MM.1S (cell line): Measurements from ENCODE around the gene SLC9A4.

Experiments
- CTCF ChIP-seq: fragments of 300-600 bp; sonication (generic); IDR thresholded peaks from 2 replicates; pipeline ENCODE4 v1.5.1; 2016; ENCODE audit warnings: antibody characterized with exemption, low read length, mixed read lengths
- EZH2 ChIP-seq: fragments of 300-600 bp; sonication (generic); optimal IDR thresholded peaks from 2 replicates; pipeline ENCODE3; 2017; ENCODE audit warnings: low read depth, mild to moderate bottlenecking, antibody characterized with exemption, low read length, mixed read lengths

GRCh38 chr2:102513355-102513939 lies 40.4 kb downstream of the SLC9A4 start:
- TF ChIP-seq CTCF (no peak), EZH2 (no peak)
